Keratinocyte (primary cell): ENCODE measurements around the gene CTU1. TPM values are rescaled to one million over a fixed set of nuclear protein-coding genes. Genes with fewer than 3 reads are reported as not detected.

Experiments used
- DNase-seq: peaks from one replicate; pipeline ENCODE4 v3.0.0-alpha.2; 2011; ENCODE audit warnings: low read depth, missing footprints, low spot score
- FAIRE-seq: peaks from 2 replicates; lab custom pipeline; 2011; peaks lifted over from hg19 to GRCh38; lab: Jason Lieb, UNC
- H2AFZ ChIP-seq: 2 replicates; pipeline ENCODE4 v1.6.0; 2012; ENCODE audit warnings: low read length, control low read depth, inconsistent platforms; ENCODE audit not compliant: control insufficient read depth
- H3K27ac ChIP-seq: 2 replicates; pipeline ENCODE4 v1.5.1; 2011; ENCODE audit warnings: low read length; ENCODE audit not compliant: control insufficient read depth, insufficient read depth
- H3K27me3 ChIP-seq: 3 replicates; pipeline ENCODE4 v1.6.0; 2011; ENCODE audit warnings: low read length; ENCODE audit not compliant: control insufficient read depth, insufficient read depth; ENCODE audit errors: extremely low read depth
- H3K36me3 ChIP-seq, 2 experiments: 2 replicates in 1 of 2; 3 replicates in 1 of 2; pipeline ENCODE4 v1.5.1; 2011; ENCODE audit warnings: low read length in 2 of 2, mild to moderate bottlenecking in 1 of 2; ENCODE audit not compliant: control insufficient read depth in 2 of 2, insufficient read depth in 2 of 2; ENCODE audit errors: extremely low read depth in 1 of 2
- H3K4me1 ChIP-seq: 3 replicates; pipeline ENCODE4 v1.5.1; 2011; ENCODE audit warnings: low read length; ENCODE audit not compliant: control insufficient read depth, insufficient read depth; ENCODE audit errors: extremely low read depth
- H3K4me2 ChIP-seq: 3 replicates; pipeline ENCODE4 v1.6.0; 2011; ENCODE audit warnings: low read depth, low read length; ENCODE audit not compliant: control insufficient read depth, insufficient read depth; ENCODE audit errors: extremely low read depth
- H3K4me3 ChIP-seq, 3 experiments: fragments of 200-600 bp in 1 of 3; sonication (generic) in 1 of 3; 2 replicates in 2 of 3; 3 replicates in 1 of 3; pipeline ENCODE4 v1.5.1; 2011 to 2016; ENCODE audit warnings: low read length in 3 of 3, mild to moderate bottlenecking in 3 of 3, control low read depth in 2 of 3, inconsistent platforms in 1 of 3, low read depth in 1 of 3, mixed read lengths in 1 of 3, mixed run types in 1 of 3, moderate library complexity in 1 of 3; ENCODE audit not compliant: control insufficient read depth in 2 of 3, insufficient read depth in 2 of 3; ENCODE audit errors: extremely low read depth in 1 of 3
- H3K79me2 ChIP-seq: 2 replicates; pipeline ENCODE4 v1.6.0; 2012; ENCODE audit warnings: low read length; ENCODE audit not compliant: control insufficient read depth, insufficient read depth
- H3K9ac ChIP-seq: 3 replicates; pipeline ENCODE4 v1.6.0; 2011; ENCODE audit warnings: low read length; ENCODE audit not compliant: control insufficient read depth, insufficient read depth; ENCODE audit errors: extremely low read depth
- H3K9me1 ChIP-seq: 3 replicates; pipeline ENCODE4 v1.6.0; 2011; ENCODE audit warnings: low read length; ENCODE audit not compliant: control insufficient read depth, insufficient read depth; ENCODE audit errors: extremely low read depth
- H3K9me3 ChIP-seq: 2 replicates; pipeline ENCODE4 v1.5.1; 2012; ENCODE audit warnings: low read depth, low read length; ENCODE audit not compliant: control insufficient read depth
- H4K20me1 ChIP-seq: 3 replicates; pipeline ENCODE4 v1.6.0; 2011; ENCODE audit warnings: low read length; ENCODE audit not compliant: control insufficient read depth, insufficient read depth; ENCODE audit errors: extremely low read depth
- EZH2 ChIP-seq: IDR thresholded peaks from one replicate; pipeline ENCODE4 v1.6.1; 2012; ENCODE audit warnings: inconsistent platforms, mild to moderate bottlenecking, low read length, moderate library complexity
- dilution Hi-C: fragments of 300-500 bp; cut with MboI; formaldehyde crosslinking; loops from one replicate; pipeline ENCODE4 v1.7.0; 2020; ENCODE audit warnings: low sequenced_read_pairs; ENCODE audit not compliant: extremely low pct_ligation_motif_present
- polyA plus RNA-seq, 5 experiments: library from polyadenylated mRNA; depleted of rRNA in 3 of 5; stranded (reverse) in 3 of 5; stranded (forward) in 1 of 5; unstranded in 1 of 5; fragments of >200 nt; gene quantifications; 1 replicate in 1 of 5; 2 replicates in 3 of 5; 3 replicates in 1 of 5; pipeline versions ENCODE4 v1.2.1 to v1.2.3, GENCODE V29; 2011 to 2012; ENCODE audit warnings: missing spikeins in 2 of 5, low read depth in 1 of 5, low replicate concordance in 1 of 5
- TF ChIP-seq, protein P1 (sequence below), 3 experiments: IDR thresholded peaks in 1 of 3; conservative IDR thresholded peaks in 1 of 3; optimal IDR thresholded peaks in 1 of 3; 2 replicates in 2 of 3; 3 replicates in 1 of 3; pipeline versions ENCODE3 to v1.5.1; 2011; ENCODE audit warnings: low read length in 3 of 3, mild to moderate bottlenecking in 3 of 3, moderate library complexity in 2 of 3, control low read depth in 1 of 3, inconsistent platforms in 1 of 3; ENCODE audit not compliant: insufficient read depth in 2 of 3; ENCODE audit errors: extremely low read depth in 1 of 3

CTU1 gene
- polyA plus RNA-seq, 1 donor (not counting 4 experiments of a cell fraction or from before 2014, with no cell fraction given): 1.9 TPM

DNA sequence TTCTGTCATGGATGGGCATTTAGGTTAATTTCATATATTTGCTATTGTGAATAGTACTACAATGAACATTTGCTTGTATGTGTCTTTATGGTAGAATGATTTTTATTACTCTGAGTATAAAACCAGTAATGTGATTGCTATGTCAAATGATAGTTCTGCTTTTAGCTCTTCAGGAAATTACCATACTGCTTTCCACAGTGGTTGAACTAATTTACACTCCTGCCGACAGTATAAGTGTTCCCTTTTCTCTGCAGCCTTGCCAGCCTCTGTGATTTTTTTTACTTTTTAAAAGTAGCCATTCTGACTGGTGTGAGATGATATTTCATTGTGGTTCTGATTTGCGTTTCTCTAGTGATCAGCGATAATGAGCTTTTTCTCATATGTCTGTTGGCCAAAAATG, 40.4 kb upstream of the CTU1 start:
- no peaks in the 10 kb centered on the region for H3K4me1 ChIP-seq
- H3K36me3 ChIP-seq: no peaks in the 10 kb centered on the region
- H3K79me2 ChIP-seq: no peaks in the 10 kb centered on the region
- no peaks in the 10 kb centered on the region for H4K20me1 ChIP-seq
- TF ChIP-seq, protein P1, sequence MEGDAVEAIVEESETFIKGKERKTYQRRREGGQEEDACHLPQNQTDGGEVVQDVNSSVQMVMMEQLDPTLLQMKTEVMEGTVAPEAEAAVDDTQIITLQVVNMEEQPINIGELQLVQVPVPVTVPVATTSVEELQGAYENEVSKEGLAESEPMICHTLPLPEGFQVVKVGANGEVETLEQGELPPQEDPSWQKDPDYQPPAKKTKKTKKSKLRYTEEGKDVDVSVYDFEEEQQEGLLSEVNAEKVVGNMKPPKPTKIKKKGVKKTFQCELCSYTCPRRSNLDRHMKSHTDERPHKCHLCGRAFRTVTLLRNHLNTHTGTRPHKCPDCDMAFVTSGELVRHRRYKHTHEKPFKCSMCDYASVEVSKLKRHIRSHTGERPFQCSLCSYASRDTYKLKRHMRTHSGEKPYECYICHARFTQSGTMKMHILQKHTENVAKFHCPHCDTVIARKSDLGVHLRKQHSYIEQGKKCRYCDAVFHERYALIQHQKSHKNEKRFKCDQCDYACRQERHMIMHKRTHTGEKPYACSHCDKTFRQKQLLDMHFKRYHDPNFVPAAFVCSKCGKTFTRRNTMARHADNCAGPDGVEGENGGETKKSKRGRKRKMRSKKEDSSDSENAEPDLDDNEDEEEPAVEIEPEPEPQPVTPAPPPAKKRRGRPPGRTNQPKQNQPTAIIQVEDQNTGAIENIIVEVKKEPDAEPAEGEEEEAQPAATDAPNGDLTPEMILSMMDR (optimal IDR thresholded peaks at IDR 0.05 in 1 of 3, IDR thresholded peaks at IDR 0.05 in 1 of 3, conservative IDR thresholded peaks at IDR 0.05 in 1 of 3; ENCODE audit: extremely low read depth in 1 of 3, insufficient read depth in 2 of 3, low read length in 3 of 3): no peak
- no peak for TF ChIP-seq EZH2
- H3K9me3 ChIP-seq: no peaks in the 10 kb centered on the region
- dilution Hi-C loops: no loop called here
- no peak for FAIRE-seq
- DNase-seq: no peak
- no peak overlapping the region for H3K9ac ChIP-seq
- H3K4me2 ChIP-seq: no peak overlapping the region
- no peak overlapping the region for H2AFZ ChIP-seq
- H3K27me3 ChIP-seq: no peaks in the 10 kb centered on the region
- H3K9me1 ChIP-seq: no peaks in the 10 kb centered on the region
- no peak overlapping the region for H3K27ac ChIP-seq
- H3K4me3 ChIP-seq: no peak overlapping the region

DNA sequence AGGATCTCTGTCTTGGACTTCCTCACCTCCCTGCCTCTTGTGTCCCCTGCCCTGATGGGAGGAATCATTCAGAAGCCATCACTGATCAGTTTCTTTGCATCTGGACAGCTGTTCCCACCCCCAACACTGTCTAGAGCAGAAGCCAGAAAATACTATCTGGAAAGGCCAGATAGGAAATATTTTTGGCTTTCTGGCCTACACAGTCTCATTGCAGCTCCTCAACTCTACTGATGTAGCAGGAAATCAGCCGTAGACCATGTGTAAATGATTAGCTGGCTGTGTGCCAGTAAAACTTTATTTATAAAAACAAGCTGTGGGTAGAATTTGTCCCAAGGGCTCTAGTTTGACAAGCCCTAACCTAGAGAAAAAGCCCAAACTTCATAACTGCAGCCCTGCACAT, 39.5 kb upstream of the CTU1 start:
- dilution Hi-C loops: no loop called here
- no peaks in the 10 kb centered on the region for H4K20me1 ChIP-seq
- no peak overlapping the region for H3K4me3 ChIP-seq
- H3K9ac ChIP-seq: no peak overlapping the region
- H3K9me3 ChIP-seq: no peaks in the 10 kb centered on the region
- H3K4me2 ChIP-seq: no peak overlapping the region
- H3K4me1 ChIP-seq: no peaks in the 10 kb centered on the region
- no peak overlapping the region for H2AFZ ChIP-seq
- no peaks in the 10 kb centered on the region for H3K27me3 ChIP-seq
- no peak overlapping the region for H3K27ac ChIP-seq
- H3K79me2 ChIP-seq: no peaks in the 10 kb centered on the region
- no peak for FAIRE-seq
- H3K36me3 ChIP-seq: no peaks in the 10 kb centered on the region
- H3K9me1 ChIP-seq: no peaks in the 10 kb centered on the region
- no peak for TF ChIP-seq EZH2
- TF ChIP-seq, protein P1 (optimal IDR thresholded peaks at IDR 0.05 in 1 of 3, IDR thresholded peaks at IDR 0.05 in 1 of 3, conservative IDR thresholded peaks at IDR 0.05 in 1 of 3; ENCODE audit: extremely low read depth in 1 of 3, insufficient read depth in 2 of 3, low read length in 3 of 3): no peak
- no peak for DNase-seq
